AG04449 (cell line): Measurements from ENCODE around the gene CPOX.

Experiments
- CTCF ChIA-PET: fragments of 350-600 bp; formaldehyde crosslinking; extraction: SDS; loops from one replicate; lab custom pipeline; 2021; ENCODE audit warnings: antibody characterized with exemption; lab: Yijun Ruan, JAX
- POLR2A ChIA-PET: fragments of 400-600, 350-600 bp; formaldehyde crosslinking; extraction: SDS; loops from one replicate; lab custom pipeline; 2020; ENCODE audit warnings: antibody characterized with exemption, inconsistent platforms; lab: Yijun Ruan, JAX
- DNase-seq: peaks from one replicate; pipeline ENCODE4 v3.0.0-alpha.2; 2010; ENCODE audit warnings: low read depth, low spot score
- H3K4me3 ChIP-seq: 2 replicates; pipeline ENCODE4 v1.5.1; 2011; ENCODE audit warnings: low read depth, mild to moderate bottlenecking, control low read depth, low read length
- CTCF ChIP-seq: IDR thresholded peaks from one replicate; pipeline ENCODE4 v1.5.1; 2011; ENCODE audit warnings: mild to moderate bottlenecking, moderate library complexity, low read length, control low read depth, inconsistent platforms; ENCODE audit not compliant: insufficient read depth; ENCODE audit errors: missing control alignments

CPOX gene

GRCh38 chr3:98623572-98624280 lies 30.3 kb upstream of the CPOX start:
- TF ChIP-seq CTCF, result no peak
- ChIA-PET POLR2A (no interaction called here), CTCF (interaction anchor here (1.4 to 1.5 kb wide), 2 partner anchors 12 to 21 kb away, joined by 3 to 8 read pairs; no protein-coding TSS in a partner anchor)
- H3K4me3 ChIP-seq, result no peak overlapping the region
- DNase-seq, result no peak

- no peak for DNase-seq
- ChIA-PET POLR2A (no interaction called here), CTCF (interaction anchor here (1.3 to 2.4 kb wide), 4 partner anchors 14 to 20 kb away, joined by 3 to 12 read pairs (median 4); no protein-coding TSS in a partner anchor)
- TF ChIP-seq CTCF, result no peak
- H3K4me3 ChIP-seq, result no peak overlapping the region
These were observed 24.4 kb upstream of the CPOX start for GRCh38 chr3:98617841-98618240.

GRCh38 chr3:98613616-98614015 lies 20.2 kb upstream of the CPOX start:
- DNase-seq, result no peak
- ChIA-PET CTCF (interaction anchor here (0.8 to 4.6 kb wide), 5 partner anchors 8 to 33 kb away, joined by 3 to 43 read pairs (median 6); no protein-coding TSS in a partner anchor), POLR2A (no interaction called here)
- H3K4me3 ChIP-seq, result no peak overlapping the region
- TF ChIP-seq CTCF, result no peak

- POLR2A ChIA-PET, result no interaction called here
- H3K4me3 ChIP-seq, result no peak overlapping the region
- DNase-seq, result no peak
- CTCF ChIA-PET, result interaction anchor here (0.8 to 4.6 kb wide), 5 partner anchors 9 to 33 kb away, joined by 3 to 43 read pairs (median 6); no protein-coding TSS in a partner anchor
- TF ChIP-seq CTCF, result no peak
These were observed 19.6 kb upstream of the CPOX start for GRCh38 chr3:98612996-98613517.

GRCh38 chr3:98612587-98612986 lies 19.2 kb upstream of the CPOX start:
- ChIA-PET POLR2A (no interaction called here), CTCF (interaction anchor here (0.8 to 4.6 kb wide), 6 partner anchors 9 to 34 kb away, joined by 3 to 43 read pairs (median 4); no protein-coding TSS in a partner anchor)
- no peak for DNase-seq
- TF ChIP-seq CTCF, result no peak
- no peak overlapping the region for H3K4me3 ChIP-seq

- no peak for TF ChIP-seq CTCF
- DNase-seq, result no peak
- ChIA-PET CTCF (interaction anchor here (1.1 to 9.5 kb wide), 2 partner anchors 12 to 206 kb away, joined by 5 to 267 read pairs; no protein-coding TSS in a partner anchor), POLR2A (no interaction called here)
- H3K4me3 ChIP-seq, result no peak overlapping the region
These were observed 14.6 kb upstream of the CPOX start for GRCh38 chr3:98608029-98608428.
